ENCODE results near the gene CAMK2A.

DNA sequence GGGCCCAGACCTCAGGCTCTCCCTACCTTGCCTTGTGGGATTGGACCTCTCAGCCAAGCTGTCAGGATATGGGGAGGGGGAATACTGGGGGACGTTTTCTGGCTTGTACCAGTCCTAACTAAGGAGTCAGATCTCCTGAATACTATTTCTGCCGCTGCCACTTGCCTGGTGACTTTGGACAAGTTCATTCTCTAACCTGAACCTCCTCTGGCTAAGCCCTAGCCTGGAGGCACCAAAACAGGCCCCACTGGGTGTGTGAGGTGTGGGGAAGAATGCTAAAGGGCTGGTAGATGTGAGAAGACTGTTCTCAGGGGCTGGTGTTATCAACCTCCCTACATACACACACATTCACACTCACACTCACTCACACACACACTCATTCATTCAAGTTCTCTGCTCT is 98.6 kb downstream of the CAMK2A start:
- TF ChIP-seq EZH2 (IDR thresholded peaks at IDR 0.05; ENCODE audit: insufficient read depth, poor library complexity, severe bottlenecking) (no peak), EZH2phosphoT487 (IDR thresholded peaks at IDR 0.05; ENCODE audit: insufficient read depth, low read depth) (no peak)
